Mononuclear cell (primary cell): ENCODE results near the gene ZMIZ1. TPM values are rescaled to one million over a fixed set of nuclear protein-coding genes. Genes with fewer than 3 reads are reported as not detected.

Source experiments
- H3K27me3 ChIP-seq: 2 replicates; pipeline ENCODE4 v1.6.0; 2011; ENCODE audit warnings: low read length, control low read depth; ENCODE audit not compliant: insufficient read depth
- H3K4me1 ChIP-seq: 2 replicates; pipeline ENCODE4 v1.5.1; 2011; ENCODE audit warnings: mild to moderate bottlenecking, low read length, control low read depth; ENCODE audit not compliant: insufficient read depth
- H3K4me3 ChIP-seq: 2 replicates; pipeline ENCODE4 v1.5.1; 2011; ENCODE audit warnings: mild to moderate bottlenecking, low read length, moderate library complexity
- H3K9me3 ChIP-seq: 2 replicates; pipeline ENCODE4 v1.5.1; 2011; ENCODE audit warnings: low read depth, mild to moderate bottlenecking, control low read depth, low read length
- total RNA-seq: library from RNA; depleted of rRNA; stranded (reverse); fragments of >200 nt; gene quantifications from one replicate; pipeline ENCODE4 v1.2.3, GENCODE V29; 2012

ZMIZ1 gene
- total RNA-seq, 1 donor: 26.2 TPM

DNA sequence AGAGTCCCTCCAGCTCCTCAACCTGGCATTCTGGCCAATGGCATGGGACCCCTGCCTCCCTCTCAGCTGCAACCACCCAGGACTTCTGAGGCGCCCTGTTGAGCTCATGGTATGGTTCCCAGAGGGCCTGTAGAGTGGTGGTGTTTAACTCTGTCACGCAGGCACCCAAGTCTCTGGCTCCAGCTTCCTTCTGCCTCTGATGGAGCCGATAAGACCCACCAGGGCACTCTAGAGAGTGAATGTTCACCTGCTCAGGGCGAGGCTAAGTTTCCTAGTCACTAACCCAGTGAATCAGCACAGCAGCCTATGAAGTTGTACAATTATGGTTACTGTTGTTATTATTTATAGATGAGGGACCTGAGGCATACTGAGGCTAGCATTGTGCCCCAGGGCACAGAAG is 120.4 kb downstream of the ZMIZ1 start:
- Histone ChIP-seq H3K27me3 (no peaks in the 10 kb centered on the region), H3K4me1 (peaks cover 5% of the 10 kb centered on the region), H3K9me3 (no peaks in the 10 kb centered on the region), H3K4me3 (no peak overlapping the region)

DNA sequence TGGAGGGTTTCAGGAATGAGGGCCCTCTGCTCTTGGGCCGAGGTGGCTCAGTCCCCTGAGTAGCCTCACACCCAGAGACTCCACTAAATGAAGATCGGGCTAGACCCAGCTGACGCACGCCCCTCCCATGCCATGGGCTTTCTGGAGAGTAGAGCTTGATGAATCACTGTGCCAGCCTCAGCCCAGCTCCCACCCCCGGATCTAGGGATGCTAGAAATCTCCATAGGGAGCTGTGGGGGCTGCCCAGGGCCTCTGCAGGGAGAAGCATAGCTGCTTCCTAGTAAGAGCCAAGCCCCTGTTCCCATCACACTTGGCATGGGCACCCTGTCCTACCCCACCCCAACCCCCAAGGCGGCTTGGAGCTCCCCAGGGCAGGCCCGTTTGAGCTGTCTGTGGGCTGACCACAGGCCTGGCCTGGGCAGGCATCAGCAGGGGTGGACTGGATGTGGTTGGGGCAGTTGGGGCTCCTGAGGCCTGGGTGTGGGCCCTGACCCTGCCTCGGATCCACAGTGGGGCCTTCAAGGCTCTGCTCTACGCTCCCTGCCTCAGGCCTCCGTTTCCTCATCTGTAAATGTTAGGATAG is 121.2 kb downstream of the ZMIZ1 start:
- Histone ChIP-seq H3K4me1 (peaks cover 5% of the 10 kb centered on the region), H3K4me3 (no peak overlapping the region), H3K9me3 (no peaks in the 10 kb centered on the region), H3K27me3 (no peaks in the 10 kb centered on the region)

DNA sequence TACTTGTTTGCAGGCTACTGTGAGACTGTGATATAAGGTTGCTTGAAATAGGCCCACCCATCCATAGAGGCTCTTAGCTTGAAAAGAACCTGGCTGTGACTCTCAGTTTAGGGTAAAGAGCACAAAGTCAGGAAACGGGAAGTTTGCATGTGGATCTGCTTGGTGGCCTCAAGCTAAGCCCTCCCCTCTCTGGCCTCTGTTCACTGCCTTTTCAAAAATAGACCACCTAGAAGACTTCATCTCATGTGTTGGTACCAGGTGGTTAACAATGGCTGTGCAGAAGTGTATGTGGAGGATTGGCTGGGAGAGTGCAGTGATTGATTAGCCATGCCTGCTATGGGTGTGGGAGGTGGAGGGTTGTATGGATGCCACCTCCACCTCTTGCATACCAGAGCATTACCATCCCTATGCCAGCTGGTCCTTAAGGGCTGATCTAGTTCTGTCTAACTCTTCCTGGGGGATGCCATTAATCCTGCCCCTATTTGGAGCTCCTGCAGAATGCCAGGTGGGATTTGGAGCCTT is 122.0 kb downstream of the ZMIZ1 start:
- no peaks in the 10 kb centered on the region for H3K9me3 ChIP-seq
- no peak overlapping the region for H3K4me3 ChIP-seq
- H3K27me3 ChIP-seq: no peaks in the 10 kb centered on the region
- H3K4me1 ChIP-seq: peaks cover 9% of the 10 kb centered on the region

DNA sequence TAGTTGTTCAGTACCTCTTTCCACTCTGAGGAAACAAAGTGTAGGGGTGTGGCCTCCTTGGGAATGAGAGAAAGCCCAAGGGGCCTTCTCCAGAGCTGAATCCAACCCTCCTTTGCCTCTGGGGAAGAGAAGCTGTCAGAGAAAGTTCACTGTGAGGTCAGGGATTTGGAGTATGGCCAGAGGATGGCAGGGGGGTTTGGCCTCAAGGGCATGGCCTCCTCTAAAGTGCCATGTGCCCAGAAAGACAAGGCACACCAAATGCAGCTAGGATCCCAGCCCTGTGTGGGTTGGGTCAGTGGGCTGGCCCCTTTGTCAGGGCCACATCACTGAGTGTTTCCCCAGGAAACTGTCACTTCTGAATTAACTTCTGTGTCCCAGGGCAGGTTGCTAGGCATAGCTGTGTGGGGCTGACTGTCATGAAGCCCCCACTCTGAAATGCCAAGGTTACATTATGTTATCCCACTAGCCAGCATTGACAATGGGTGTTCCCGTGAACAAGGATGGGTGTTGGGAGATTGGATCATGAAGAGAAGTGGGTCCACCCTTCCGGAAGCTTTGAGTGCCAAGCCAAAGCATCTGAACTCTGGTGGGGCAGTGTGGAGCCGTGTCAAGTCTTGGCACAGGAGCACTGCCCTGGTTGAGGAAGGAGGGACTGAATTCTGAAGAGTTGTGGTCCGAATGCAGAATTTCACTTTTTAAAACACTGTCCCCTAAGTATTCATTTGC is 123.3 kb downstream of the ZMIZ1 start:
- H3K4me3 ChIP-seq: no peak overlapping the region
- no peaks in the 10 kb centered on the region for H3K27me3 ChIP-seq
- H3K9me3 ChIP-seq: no peaks in the 10 kb centered on the region
- peaks cover 5% of the 10 kb centered on the region for H3K4me1 ChIP-seq

DNA sequence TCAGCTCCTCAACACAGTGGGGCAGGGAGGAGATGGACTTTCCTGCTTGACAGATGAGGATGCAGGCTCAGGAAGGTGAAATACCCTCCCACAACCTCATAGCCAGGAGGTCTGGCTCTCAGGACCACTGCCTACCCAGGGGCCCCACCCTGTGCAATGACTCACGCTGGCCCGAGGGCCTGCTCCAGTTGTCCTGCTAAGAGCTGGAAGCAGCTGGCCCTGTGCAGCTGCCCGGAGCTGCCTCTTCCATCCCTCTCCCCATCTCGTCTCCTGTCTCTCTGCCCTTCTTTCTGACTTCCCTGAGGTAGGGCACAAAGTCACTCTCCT is 123.9 kb downstream of the ZMIZ1 start:
- H3K4me3 ChIP-seq: no peak overlapping the region
- no peaks in the 10 kb centered on the region for H3K27me3 ChIP-seq
- no peaks in the 10 kb centered on the region for H3K9me3 ChIP-seq
- peaks cover 5% of the 10 kb centered on the region for H3K4me1 ChIP-seq

DNA sequence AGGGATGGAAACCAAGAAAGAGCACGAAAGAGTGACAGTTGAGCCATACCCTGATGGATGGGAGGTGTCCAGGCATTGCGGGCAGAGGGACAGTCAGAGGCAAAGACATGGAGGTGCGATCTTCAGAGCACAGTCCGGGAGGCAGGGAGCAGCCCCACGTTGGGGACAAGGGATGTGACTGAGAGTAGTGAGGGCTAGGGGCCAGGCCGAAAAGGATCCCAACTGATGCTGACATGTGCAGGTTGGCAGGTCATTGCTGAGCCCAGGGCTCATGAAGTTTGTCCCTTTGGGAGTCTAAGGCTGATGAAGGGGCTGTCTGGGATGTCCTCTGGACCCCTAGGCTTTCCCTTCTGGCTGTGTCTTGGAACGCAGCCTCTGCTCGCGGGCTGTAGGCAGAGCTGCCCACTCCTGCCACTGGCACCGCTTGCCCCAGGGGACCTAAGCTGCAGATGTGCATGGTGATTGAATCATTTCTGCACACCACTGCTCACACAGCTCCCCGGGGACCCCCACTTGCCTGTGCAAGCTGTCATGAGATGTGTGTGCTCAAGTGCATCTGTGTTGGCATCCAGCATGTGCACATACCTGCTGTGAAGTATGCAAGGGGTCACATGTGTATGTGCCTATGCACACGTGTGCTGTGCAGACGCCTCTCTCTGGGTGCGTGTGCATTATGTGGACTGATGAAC is 125.1 kb downstream of the ZMIZ1 start:
- Histone ChIP-seq H3K27me3 (no peaks in the 10 kb centered on the region), H3K4me3 (no peak overlapping the region), H3K9me3 (no peaks in the 10 kb centered on the region), H3K4me1 (peaks cover 5% of the 10 kb centered on the region)

DNA sequence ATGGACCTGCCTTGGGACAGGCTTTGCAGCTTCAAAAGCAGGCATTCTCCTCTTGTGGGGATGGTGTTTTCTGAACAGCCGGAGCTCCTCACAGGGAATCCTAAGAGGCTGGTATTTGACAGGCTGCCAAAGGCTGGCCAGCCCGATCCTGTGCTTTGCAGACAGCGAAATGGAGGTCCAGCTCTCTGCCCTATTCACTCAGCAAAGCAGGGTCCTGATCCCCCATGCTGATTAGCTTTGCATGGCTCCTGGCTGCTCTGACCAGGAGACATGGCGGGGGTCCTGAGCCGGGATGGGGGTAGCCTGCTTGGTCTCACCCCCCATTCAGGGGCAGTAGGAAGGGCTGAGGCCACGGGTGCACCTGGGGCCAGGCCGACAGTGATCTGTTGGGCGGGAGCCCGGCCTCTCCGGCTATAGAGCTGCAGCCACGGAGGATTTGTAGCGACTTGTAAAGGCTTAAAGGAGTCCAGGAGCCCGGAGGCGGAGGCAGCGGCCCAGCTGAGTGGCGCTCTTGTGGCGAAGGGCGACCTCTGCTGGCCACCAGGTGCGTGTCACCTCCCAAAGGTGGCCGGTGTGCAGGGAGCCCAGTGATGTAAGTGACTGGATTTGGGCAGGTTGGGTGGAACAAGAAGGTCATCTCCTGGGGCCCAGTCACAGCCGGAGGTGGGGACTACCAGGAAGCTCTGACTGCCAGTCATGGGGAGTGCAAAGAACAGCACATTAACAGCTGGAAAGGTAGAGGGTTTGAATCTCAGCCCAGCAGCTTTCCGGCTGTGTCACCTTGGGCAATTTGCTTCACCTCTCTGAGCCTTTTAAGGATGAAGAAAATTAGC is 126.5 kb downstream of the ZMIZ1 start:
- H3K4me1 ChIP-seq: peaks cover 5% of the 10 kb centered on the region
- H3K27me3 ChIP-seq: no peaks in the 10 kb centered on the region
- H3K4me3 ChIP-seq: no peak overlapping the region
- H3K9me3 ChIP-seq: no peaks in the 10 kb centered on the region

DNA sequence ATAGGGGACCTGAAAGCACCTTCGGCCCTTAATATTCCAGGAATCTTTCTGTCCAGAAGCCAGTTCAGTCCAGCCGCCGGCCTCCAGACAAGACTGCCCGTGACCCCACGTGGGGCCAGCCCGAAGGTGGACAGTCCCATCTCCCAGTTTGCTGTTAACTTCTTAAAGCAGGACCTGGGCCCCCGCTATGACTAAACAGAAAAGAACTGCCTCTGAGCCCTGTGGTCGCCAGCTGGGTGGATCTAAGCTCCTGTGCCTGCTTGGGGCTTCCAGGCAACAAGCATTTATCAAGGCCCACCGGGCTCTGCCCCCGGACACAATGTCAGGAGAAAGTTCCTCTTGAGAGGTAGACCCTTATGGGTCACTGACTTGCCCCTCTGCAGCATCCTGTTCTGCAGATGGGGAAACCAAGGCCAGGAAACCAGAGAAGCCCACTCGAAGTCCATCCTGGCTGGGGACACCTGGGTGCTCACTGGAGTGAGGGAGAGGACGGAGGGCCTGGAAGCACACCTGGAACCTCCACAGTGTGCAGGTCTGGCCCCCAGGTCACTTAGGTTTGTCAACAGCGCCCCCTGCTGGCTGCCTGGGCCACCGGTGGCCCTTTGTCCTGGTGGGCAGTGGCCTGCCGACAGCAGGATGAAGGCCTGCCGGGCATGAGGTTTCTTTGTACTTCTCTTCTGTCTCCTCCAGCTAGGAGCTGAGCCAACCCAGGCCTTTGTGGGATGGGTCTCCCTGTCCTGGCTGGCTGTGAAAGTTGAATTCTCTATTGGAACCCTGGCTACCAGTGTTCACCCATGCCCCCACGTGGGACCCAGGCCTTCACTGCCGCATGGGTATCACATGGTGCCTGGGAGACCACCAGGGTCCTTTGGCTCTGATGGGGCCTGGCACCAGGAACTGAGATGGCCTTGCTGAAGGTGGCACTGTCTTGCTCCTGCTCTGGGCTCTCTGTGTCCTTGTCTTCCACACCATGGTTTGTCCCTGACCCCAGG is 128.0 kb downstream of the ZMIZ1 start:
- no peaks in the 10 kb centered on the region for H3K9me3 ChIP-seq
- no peak overlapping the region for H3K4me3 ChIP-seq
- H3K27me3 ChIP-seq: no peaks in the 10 kb centered on the region
- peaks cover 5% of the 10 kb centered on the region for H3K4me1 ChIP-seq

DNA sequence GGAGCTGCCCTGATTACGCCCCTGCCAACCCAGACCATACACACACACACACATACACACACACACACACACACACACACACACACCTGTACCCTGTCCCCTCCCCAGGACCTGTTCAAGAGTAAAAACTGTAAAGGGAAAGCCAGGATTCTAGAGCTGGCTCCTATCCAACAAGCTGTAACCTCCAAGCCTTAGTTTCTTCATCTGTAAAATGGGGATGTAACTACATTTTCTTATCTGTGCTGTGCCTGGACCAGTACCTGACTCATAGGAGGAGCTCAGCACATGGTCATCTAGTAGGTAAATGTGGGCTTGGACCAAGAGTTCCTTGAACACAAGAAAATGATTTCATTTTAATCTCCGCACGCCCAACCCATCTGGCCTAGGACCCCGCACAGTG is 128.8 kb downstream of the ZMIZ1 start:
- H3K27me3 ChIP-seq: no peaks in the 10 kb centered on the region
- H3K4me3 ChIP-seq: no peak overlapping the region
- no peaks in the 10 kb centered on the region for H3K9me3 ChIP-seq
- peaks cover 5% of the 10 kb centered on the region for H3K4me1 ChIP-seq

DNA sequence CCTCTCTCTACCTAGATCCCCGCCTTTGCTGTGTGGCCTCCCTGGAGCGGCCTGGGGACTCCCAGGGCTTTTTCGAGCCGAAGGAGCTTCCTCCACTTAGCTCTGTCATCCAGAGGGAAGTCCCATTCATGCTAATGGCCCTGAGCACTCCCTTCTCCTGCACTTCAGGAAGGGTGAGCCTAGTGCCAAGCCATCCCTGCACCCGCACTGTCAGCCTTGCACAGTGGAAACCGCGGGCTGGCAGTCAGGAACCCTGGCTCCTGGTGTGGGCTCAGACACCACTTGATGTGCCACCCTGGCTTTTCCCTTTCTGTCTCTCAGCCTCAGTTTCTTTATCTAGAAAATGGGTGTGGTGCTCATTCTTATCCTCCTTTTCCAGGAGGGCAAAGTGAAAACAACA is 131.6 kb downstream of the ZMIZ1 start:
- Histone ChIP-seq H3K9me3 (no peaks in the 10 kb centered on the region), H3K4me3 (no peak overlapping the region), H3K4me1 (peaks cover under 1% of the 10 kb centered on the region), H3K27me3 (no peaks in the 10 kb centered on the region)

DNA sequence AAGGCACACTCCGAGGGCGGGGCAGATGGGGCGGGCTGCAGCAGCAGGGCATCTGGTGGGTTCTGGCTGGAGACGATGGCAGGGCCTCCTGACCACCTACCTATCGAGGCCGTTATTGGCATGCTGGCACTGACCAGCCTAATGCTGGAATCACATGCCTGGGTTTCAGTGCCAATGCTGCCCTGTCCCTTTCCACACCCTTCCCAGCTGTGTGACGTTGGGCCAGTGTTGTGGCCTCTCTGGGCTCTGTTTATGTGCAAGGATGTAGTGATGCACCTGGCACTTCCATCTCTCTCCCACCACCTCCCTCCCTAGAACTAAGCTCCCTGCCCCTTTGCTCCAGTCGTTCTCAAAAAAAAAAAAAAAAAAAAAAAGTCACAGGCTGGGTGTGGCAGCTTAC is 132.9 kb downstream of the ZMIZ1 start:
- Histone ChIP-seq H3K4me3 (no peak overlapping the region), H3K9me3 (no peaks in the 10 kb centered on the region), H3K27me3 (no peaks in the 10 kb centered on the region), H3K4me1 (no peaks in the 10 kb centered on the region)

DNA sequence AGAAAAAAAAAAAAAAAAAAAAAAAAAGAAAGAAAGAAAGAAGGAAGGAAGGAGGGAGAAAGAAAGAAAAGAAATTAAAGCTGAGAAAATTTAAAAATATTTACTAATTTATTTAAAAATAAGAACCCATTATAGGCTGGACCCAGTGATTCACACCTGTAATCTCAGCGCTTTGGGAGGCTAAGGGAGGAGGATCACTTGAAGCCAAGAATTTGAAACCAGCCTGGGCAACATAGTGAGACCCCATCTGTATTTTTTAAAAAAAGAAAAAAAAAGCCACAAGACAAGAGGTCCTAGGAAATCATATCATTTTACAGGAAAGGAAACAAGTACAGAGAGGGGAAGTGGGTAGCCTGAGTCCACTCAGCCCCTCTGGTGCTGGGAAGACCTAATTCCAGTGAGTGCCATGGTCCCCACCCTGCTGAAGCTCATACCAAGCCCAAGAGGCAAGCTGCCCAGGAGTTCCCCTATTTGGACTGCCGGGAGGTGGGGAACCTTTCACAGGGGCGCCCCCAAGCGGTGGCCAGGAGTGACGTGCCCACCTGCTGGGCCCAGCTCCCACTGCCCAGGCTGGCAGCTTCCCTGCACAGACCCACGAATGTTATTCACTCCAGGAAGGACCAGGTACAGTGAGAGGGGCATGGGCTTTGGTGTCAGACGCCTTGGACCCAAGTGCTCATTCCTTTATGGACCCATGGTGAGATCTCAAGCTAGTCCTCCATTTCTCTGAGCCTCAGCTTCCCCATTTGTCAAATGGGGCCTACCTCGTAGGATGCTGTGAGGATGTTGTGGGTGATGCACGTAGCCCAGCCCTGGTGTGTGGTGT is 133.6 kb downstream of the ZMIZ1 start:
- no peak overlapping the region for H3K4me3 ChIP-seq
- no peaks in the 10 kb centered on the region for H3K27me3 ChIP-seq
- H3K9me3 ChIP-seq: no peaks in the 10 kb centered on the region
- H3K4me1 ChIP-seq: no peaks in the 10 kb centered on the region

DNA sequence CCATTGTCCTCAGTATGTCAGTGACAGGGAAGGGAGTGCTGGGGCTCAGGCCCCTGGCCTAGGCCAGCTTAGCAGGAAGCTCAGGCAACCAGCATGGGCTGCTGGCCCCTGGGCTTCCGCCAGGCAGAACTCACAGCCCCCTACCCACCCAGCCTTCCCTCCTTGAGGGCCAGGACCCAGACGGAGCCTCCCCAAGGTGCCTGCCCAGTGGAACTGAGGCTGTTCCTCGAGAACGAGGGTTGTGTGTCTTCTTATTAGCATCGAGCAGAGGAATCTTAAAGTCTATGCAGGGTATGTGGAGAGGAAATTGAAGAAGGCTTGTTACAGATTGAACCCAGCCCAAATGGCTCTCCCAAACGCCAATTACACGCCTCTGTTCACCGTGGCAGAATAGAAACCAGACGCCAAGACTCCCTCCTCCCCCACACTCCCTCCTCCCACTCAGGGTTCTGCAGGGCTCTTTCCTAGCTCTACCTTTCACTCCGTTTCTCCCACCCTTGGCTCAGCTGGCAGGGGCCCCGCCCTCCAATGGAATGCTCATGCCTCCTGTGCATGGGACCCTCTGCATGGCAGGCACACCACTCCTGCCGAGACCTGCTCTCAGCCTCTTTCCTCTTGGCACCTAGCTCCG is 134.4 kb downstream of the ZMIZ1 start:
- no peaks in the 10 kb centered on the region for H3K27me3 ChIP-seq
- no peaks in the 10 kb centered on the region for H3K9me3 ChIP-seq
- H3K4me3 ChIP-seq: no peak overlapping the region
- no peaks in the 10 kb centered on the region for H3K4me1 ChIP-seq
